Cardiac muscle cell (in vitro differentiated cells and primary cell): ENCODE results near the gene CRIM1. TPM values are rescaled to one million over a fixed set of nuclear protein-coding genes. Genes with fewer than 3 reads are reported as not detected.

Source experiments
- DNase-seq, 2 donors: peaks; one replicate each; pipeline versions ENCODE4 v3.0.0 to v3.0.0-alpha.2; 2010 to 2017; ENCODE audit warnings: low read depth in 1 of 2, low spot score in 1 of 2
- H3K27ac ChIP-seq: fragments of 200-600 bp; sonication (generic); 2 replicates; pipeline ENCODE4 v1.5.1; 2016
- H3K27me3 ChIP-seq: fragments of 200-600 bp; sonication (generic); 2 replicates; pipeline ENCODE4 v1.6.0; 2016; ENCODE audit warnings: control low read depth
- H3K36me3 ChIP-seq: fragments of 200-600 bp; sonication (generic); 2 replicates; pipeline ENCODE4 v1.5.1; 2016; ENCODE audit warnings: control low read depth
- H3K4me1 ChIP-seq: fragments of 200-600 bp; sonication (generic); 2 replicates; pipeline ENCODE4 v1.8.1; 2017; ENCODE audit warnings: low read depth, mild to moderate bottlenecking, mixed run types
- H3K4me3 ChIP-seq: fragments of 200-600 bp; sonication (generic); 2 replicates; pipeline ENCODE4 v1.5.1; 2016; ENCODE audit warnings: mild to moderate bottlenecking
- H3K9me3 ChIP-seq: fragments of 200-600 bp; sonication (generic); 2 replicates; pipeline ENCODE4 v1.5.1; 2017; ENCODE audit warnings: low read depth, mild to moderate bottlenecking, control low read depth
- CTCF ChIP-seq: IDR thresholded peaks from 2 replicates; pipeline ENCODE4 v1.5.1; 2012; ENCODE audit warnings: low read depth, mild to moderate bottlenecking, low read length
- polyA plus RNA-seq: library from polyadenylated mRNA; unstranded; fragments of >200 nt; fragmentation: Nextera tagmentation; extraction: Ambion mirVana; gene quantifications from 2 replicates; pipeline ENCODE4 v1.2.1, GENCODE V29; 2016
- total RNA-seq: library from RNA; depleted of rRNA; stranded (reverse); fragments of >200 nt; gene quantifications from 2 replicates; pipeline ENCODE4 v1.2.3, GENCODE V29; 2016

The CRIM1 gene
- total and polyA plus RNA-seq, 2 experiments from 2014 or later, result 2.4 to 5.4 TPM

GRCh38 chr2:36559221-36559942 lies 203.8 kb downstream of the CRIM1 start:
- H3K27me3 ChIP-seq, result no peaks in the 10 kb centered on the region
- no peak for TF ChIP-seq CTCF
- H3K4me1 ChIP-seq, result peaks cover 4% of the 10 kb centered on the region
- H3K27ac ChIP-seq, result no peak overlapping the region
- H3K9me3 ChIP-seq, result no peaks in the 10 kb centered on the region
- H3K4me3 ChIP-seq, result no peak overlapping the region
- no peak for DNase-seq
- H3K36me3 ChIP-seq, result peaks cover 4% of the 10 kb centered on the region

- H3K36me3 ChIP-seq, result no peaks in the 10 kb centered on the region
- DNase-seq, result no peak
- no peak overlapping the region for H3K27ac ChIP-seq
- H3K27me3 ChIP-seq, result no peaks in the 10 kb centered on the region
- no peak overlapping the region for H3K4me3 ChIP-seq
- H3K9me3 ChIP-seq, result no peaks in the 10 kb centered on the region
- H3K4me1 ChIP-seq, result peaks cover 4% of the 10 kb centered on the region
- TF ChIP-seq CTCF, result no peak
Observed at GRCh38 chr2:36560726-36561125, 205.1 kb downstream of the CRIM1 start.

GRCh38 chr2:36561237-36561944 lies 205.8 kb downstream of the CRIM1 start:
- H3K27me3 ChIP-seq, result no peaks in the 10 kb centered on the region
- DNase-seq, result peak in 1 of 2 donors; percentile 89
- H3K36me3 ChIP-seq, result no peaks in the 10 kb centered on the region
- TF ChIP-seq CTCF, result no peak
- peaks cover 4% of the 10 kb centered on the region for H3K4me1 ChIP-seq
- H3K4me3 ChIP-seq, result no peak overlapping the region
- H3K27ac ChIP-seq, result no peak overlapping the region
- no peaks in the 10 kb centered on the region for H3K9me3 ChIP-seq

GRCh38 chr2:36562240-36562639 lies 206.7 kb downstream of the CRIM1 start:
- Histone ChIP-seq H3K27ac (no peak overlapping the region), H3K36me3 (no peaks in the 10 kb centered on the region), H3K4me3 (no peak overlapping the region), H3K9me3 (no peaks in the 10 kb centered on the region), H3K4me1 (peaks cover 4% of the 10 kb centered on the region), H3K27me3 (no peaks in the 10 kb centered on the region)
- TF ChIP-seq CTCF, result no peak
- DNase-seq, result peak in 1 of 2 donors; percentile 73

- peaks cover 7% of the 10 kb centered on the region for H3K4me1 ChIP-seq
- no peaks in the 10 kb centered on the region for H3K27me3 ChIP-seq
- peak in 1 of 2 donors; percentile 71 for DNase-seq
- no peaks in the 10 kb centered on the region for H3K9me3 ChIP-seq
- TF ChIP-seq CTCF, result no peak
- no peaks in the 10 kb centered on the region for H3K36me3 ChIP-seq
- no peak overlapping the region for H3K4me3 ChIP-seq
- no peak overlapping the region for H3K27ac ChIP-seq
Observed at GRCh38 chr2:36562973-36563532, 207.5 kb downstream of the CRIM1 start.
